GM19193 (cell line): ENCODE measurements around the gene LRP1.

ENCODE experiments used
- POLR2A ChIP-seq: IDR thresholded peaks from 4 replicates; pipeline ENCODE4 v1.6.1; 2011; ENCODE audit not compliant: insufficient read depth, insufficient read length; ENCODE audit errors: extremely low read depth

The LRP1 gene

DNA sequence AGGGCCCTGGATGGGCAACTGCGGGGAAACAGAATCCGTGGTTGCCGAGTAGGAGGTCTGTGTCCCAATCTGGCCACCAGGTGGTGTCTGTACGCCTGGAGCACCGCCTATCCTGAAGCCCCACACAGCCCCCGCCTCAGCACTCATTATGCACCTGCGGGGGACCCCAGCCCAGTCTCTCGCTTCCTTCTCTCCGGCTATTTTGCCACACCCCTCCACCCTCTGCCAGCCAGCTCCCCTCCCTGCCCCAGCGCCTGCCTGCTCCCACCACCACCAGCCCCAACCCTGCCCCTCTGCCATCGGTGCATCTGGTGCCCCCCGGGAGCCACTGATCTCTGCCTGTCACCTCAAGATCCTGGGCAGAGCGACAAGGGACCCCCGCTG, 86.1 kb downstream of the LRP1 start:
- TF ChIP-seq POLR2A: no peak

DNA sequence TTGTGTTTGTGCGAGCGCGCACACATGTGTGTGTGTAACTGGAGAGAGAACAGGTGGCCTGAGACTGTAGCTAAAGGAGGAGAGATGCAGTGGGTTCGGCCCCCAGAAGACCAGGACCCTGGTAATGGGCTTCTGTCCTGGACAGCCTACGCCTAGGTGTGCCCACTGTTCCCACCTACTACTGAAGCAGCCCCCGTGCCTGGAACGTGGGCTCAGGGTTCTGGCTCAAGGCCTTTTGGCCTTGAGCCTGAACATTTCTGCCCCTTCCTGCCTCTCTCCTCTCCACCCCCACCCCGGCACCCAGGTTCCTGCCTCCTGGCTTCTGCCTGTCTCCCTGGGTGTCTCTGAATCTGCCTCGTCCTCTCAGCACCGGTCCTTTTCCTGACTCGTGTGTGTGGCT, 86.8 kb downstream of the LRP1 start:
- TF ChIP-seq POLR2A: no peak

DNA sequence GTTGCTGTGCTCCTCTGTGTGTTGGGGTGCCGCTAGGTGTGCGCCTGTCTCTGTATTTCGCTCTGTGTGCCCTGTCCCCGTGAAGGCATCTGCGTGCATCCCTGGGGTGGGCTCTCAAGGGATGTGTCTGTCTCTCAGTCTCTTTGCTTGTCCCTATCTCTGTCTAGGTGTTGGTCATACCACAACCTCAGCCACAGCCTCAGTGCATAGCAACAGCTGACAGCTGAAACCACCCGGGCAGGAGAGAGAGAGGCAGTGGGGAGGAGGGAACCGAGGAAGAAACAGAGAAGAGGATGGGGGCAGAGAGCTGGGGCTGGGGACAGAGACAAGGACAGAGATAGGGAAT, 87.4 kb downstream of the LRP1 start:
- no peak for TF ChIP-seq POLR2A

DNA sequence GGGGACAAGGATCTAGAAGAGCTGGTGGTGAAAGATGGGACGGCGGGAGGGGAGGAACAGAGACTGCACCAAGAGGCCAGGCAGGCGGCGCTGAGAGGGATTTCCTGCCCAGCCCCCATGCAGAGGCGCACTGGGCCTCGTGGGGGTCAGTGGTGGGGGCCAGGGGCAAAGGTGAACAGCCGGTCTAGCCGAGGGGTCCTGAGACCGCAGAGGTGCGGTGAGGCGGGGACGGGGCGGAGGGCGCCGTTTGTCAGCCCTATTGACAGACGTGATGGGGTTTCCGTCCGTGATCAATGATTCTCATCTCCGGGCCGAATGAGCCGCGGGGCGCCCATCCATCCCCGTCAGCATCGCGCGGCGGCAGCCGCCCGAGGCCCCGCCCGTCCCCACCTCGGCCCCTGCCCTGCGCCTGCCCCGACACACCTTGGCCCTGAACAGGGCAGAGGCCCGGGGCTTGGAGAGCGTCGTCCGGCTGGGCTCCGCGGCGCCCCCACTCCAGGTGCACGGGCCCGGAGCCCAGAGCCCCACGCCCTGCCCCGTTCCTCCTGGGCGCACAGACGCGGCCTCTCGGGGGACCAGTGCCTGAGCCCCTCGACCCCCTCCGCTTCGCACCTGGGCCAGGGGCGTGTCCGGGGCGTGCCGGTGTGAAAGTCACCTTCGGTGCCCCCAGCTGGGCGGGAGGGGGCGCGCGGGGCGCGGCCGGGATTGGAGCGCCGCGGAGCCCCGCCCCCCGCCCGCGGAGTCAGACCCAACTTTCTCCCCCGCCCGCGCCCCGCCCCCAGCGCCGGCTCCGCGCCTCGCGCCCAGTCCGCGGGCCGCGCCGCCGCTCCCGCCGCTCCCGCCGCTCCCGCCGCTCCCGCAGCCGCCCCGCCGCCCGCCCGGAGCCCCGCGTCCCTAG, 88.0 kb downstream of the LRP1 start, which contains the start of gene NXPH4:
Gene NXPH4, plus strand, starts transcription at position 781 of the 898 bp plus-strand sequence. CDS start 176 bp downstream, outside the sequence.
- TF ChIP-seq POLR2A: no peak

DNA sequence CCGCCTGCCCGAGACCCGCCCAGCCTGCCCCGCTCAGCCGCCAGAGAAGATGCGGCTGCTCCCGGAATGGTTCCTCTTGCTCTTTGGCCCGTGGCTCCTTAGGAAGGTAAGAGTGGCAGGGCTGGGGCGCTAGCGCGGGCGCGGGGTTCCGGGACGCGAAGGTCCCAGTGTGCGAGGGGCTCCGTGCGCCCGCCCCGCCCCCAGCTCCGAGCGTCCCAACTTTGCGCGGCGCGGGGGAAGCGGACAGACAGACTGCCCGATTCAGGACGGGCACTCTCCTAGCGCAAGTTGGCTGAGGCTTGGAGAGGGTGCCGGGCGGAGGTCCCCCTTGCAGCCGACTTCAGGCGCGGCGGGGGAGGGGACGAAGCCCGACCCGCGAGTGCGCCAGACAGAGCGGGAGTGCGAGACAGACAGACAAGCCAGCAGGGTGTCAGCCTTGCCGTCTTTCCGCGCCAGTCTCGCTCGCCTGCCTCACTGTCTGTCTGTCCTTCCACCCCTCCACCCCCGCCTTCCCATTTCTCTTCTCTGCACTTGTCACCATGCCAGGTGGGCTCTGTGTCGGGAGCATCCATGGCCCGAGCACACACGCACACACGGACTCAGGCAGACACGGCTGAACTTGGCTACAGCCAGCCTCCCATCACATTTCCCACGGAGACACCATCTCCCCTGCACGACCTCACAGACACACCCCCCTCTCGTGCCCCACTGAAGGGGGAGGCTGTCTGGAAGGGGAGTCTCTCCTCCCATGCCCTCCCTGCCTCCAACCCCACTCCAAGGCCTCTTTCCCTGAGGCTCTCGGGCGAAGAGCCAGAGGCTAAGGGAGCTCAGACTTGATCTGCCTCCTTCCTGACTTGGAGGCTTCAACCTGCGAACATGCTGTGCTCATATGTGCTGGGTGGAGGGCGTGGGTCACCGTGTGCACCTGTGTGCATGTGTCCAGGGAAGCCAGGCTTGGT, 88.9 kb downstream of the LRP1 start:
- TF ChIP-seq POLR2A: no peak

DNA sequence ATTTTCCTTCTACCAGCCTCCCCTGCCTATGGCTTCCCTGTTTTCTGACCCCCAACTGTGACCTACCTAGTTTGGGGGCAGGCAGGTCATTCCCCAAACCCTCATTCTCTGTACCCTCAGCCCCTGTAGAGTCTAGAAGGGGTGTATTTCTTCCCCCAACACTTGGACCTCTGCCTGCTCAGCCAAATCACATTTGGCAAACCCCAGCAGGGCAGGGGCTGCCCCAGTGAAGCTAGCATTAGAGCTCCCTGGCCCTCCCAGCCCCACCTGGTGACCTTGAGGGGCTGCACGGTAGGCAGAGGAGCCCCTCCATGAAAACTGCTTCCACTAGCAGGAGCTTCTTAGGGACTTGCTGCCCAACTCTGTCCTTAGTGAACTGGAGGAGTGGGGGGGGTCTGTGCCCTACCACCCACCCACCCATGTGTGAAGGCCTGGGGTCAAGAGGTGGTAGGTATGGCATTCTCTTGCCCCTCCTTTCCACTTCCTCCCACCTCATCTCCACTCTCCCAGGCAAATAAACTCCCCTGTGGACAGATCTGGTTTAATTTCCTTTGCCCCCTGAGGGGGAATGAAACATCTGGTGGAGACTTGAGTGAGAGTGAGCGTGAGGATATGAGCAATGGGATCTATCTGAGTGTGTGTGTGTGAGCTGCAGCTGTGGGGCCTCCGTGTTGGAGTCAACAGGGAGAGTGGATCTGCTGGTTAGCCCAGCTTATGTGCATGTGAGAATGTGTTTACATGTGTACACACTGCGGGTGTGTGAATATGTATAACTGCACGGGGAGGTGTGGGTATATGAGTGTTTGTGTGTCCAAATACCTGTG, 90.0 kb downstream of the LRP1 start:
- TF ChIP-seq POLR2A: no peak

DNA sequence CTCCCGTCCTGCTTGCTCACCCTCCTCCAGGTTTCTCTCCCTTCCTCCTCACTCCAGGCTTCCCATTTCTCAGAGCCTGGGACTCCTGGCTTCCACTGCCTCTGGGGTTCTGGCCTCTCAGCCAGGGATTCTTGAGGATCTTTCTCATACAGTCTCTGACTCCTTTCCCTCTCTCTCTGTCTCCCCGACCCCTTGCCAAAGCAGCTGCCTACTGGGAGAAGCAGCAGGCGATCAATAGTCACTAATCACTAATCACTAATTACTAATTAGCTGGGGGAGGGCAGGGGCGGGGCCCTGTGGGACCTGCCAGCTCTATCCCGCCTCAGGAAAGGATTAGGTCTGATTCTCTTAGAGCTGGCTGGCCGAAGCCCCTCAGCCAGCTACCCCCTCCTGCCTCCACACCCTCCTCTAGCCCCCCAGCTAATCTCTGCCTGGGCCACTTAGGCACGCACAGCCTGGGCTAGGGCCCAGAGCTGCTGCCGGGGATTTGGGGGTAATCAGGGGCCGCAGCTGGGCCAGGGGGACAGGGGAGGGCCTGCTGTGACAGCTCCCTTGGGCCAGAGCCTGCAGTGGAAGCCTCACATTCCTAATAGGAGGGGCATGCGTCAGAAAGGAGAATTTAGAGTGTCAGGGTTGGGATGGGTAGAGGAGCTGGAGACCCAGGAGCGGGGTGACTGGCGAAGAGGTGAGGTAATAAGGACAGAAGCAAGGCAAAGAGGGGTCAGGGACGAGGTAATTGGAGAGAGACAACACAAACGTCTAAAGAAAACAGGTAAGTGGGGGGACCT, 91.1 kb downstream of the LRP1 start:
- TF ChIP-seq POLR2A: no peak

DNA sequence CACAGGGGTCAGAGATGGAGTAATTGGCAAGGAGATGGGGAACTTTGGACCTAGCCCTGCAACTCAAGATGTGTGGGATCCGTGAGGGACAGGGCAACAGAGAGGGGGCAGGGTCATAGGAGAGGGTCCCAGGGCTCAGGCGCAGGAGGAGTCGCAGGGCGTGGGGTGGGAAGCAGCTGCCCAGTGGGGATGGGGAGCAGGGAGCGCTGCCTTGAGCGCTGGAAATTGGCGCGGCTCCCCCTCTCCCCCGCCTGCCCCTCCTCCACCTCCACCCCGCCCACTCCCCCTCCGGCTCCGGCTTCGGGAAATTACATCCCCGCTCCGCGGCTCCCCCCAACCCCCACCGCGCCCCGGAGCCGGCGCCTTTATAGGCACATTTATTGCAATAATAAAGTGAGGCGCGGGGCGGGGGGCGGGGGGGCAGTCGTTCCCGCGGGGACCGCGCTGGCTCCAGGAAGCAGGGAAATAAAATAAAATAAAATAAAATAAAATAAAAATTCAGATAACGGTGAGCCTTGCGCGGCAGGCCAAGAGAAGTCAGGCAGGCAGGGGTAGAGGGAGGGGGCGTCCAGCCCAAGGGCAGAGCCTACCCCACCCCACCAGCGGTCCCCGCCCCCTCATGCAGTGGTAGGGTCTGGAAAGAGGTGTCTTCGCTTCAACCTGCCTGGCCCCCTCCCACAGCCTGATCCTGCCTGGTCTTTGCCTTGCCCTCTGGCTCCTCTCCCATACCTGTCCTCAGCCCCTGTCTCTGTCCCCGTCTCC, 91.9 kb downstream of the LRP1 start:
- no peak for TF ChIP-seq POLR2A

DNA sequence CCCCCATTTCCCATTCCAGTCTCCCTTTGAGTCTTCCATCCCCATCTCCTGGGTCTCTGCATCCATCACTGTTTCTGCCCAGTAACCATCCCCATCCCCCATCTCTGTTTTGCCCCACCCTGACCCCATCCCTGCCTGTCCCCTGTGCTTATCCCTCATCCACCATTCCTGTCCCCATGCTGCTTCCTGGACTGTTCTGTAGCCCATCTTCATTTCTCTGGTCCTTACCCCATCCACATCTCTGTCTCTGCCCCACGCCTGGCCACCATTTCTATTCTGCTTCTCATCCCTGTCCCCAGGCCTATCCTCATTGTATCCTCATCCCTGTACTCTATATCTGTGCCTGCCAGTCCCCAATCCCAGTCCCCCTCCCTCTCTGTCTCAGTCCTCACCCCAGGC, 92.5 kb downstream of the LRP1 start:
- no peak for TF ChIP-seq POLR2A

DNA sequence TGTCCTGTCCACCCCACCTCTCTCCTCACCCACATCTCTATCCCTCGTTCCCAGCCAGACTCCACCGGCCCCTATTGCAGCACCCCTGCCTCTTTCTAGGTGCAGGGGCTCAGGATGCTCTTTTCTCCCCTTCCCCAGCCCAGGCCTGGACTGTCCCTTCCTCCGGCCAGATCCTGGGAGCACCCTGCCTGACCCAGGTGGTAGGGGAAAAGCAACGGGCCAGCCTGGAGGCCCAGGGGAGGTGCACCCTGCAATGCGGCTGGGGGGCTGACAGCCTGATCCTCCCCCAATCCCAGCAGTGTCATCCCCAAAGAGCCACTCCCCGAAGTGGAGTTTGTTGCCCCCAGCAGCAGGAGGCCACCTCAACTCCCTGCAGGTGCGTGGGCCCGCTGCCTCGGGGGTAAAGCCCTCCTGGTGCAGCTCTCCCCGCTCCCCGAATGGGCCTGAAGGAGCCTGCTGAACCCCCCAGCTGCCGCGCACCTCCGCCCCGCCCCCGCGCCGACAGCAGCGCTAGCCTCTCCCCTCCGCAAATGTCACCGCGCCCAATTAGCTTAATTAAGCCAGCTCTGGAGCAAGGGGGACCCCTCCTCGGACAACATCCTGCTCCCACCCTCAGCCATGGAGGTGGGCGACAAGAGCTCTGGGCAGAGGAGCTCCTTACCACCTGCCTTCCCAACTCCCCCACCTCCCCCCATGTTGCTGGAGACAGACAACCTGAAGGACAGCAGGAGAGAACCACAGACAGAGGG, 93.1 kb downstream of the LRP1 start:
- TF ChIP-seq POLR2A: no peak

DNA sequence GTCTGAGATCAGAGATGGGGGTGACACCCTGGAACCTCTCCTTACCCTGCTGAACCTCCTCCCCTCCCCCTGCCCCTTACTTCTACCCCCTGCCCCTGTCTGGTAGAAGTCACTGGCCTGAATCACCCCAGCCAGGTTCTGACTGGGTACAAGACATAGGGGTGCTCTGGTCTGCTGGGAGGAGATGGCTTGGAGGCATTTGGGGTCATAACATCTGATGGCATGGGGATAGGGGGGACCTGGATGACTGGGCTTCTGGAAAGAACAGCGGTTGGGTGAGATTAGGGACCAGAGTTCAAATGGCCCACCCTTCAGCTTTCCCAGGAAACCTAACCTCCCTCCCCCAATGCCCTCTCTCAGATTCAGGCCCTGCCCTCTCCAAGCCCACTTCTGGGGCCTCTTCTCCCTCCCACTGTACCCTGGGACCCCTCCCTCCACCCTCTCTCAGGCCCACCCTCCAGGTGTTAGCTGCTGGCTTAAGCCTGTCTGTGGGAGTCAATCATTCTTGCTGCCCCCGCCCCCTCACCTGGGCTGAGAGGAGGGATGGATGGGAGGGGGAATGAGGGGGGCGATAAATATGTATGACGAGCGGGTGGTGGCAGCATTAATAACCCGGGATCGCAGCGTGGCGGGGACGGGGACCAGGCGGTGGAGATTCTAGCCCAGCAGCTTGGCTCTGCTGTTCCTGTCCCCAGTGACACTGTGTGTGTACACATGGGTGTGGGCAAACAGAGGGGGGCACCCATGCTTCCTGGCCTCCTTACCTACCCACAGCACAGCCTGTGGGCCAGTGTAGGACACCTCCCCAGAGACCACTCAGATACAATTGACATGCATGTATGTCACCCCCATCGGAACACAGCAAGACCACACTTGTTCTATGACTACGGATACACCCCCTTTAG, 94.3 kb downstream of the LRP1 start:
- no peak for TF ChIP-seq POLR2A

DNA sequence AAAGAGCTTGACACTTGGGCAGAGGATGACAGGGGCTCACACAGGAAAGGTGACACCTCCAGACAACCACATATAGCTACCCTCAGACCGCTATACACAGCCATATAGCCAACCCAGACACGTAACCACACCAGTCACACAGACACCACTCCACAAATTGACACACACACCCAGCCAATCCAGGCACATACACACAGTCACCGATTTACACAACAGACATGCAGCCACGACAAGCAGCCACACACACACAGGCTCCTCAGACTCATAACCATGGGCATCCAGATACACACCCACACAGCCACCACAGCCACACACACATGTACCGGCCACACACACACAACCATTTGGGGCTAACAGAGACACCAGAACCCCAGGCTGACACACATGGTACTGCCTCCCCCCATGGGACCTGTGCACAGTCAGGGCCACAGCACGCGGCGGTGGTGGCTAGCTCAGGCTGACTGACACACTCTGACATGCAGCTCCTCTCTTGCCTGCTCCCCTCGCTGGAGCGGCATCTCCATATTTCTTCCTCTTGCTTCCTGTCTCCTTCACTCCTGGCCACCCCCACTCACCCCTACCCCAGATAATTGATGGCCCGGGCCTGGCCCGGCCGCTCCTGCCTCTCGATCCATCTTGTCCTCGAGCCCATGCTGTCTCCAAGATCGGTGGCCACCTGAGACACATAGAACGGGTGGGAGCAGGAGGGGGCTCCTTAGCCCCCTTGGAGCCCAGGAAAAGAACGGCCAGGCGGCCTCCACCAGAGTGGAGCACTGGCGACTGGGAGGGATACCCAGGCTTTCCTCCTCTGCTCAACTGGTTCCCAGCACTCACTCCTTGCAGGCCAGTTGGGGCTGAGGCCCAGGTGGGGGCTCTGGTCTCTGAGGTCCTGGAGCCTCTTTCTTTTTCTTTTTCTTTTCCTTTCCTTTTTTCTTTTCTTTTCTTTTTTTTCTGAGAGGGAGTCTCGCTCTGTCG, 95.2 kb downstream of the LRP1 start:
- TF ChIP-seq POLR2A: no peak
